Mesothelial cell of epicardium (in vitro differentiated cells): ENCODE data around the gene CLDN14. TPM values are rescaled to one million over a fixed set of nuclear protein-coding genes. Genes with fewer than 3 reads are reported as not detected.

Experiments used
- DNase-seq, 2 experiments: peaks; one replicate each; pipeline ENCODE4 v3.0.0; 2021; ENCODE audit warnings: low spot score in 2 of 2; ENCODE audit not compliant: unreplicated experiment in 2 of 2
- H3K27ac Mint-ChIP-seq: 2 replicates; pipeline ENCODE4 v1.8.0; 2021; ENCODE audit warnings: mixed read lengths
- H3K27me3 Mint-ChIP-seq: 2 replicates; pipeline ENCODE4 v1.8.0; 2021; ENCODE audit warnings: low read depth, mixed read lengths
- H3K36me3 Mint-ChIP-seq: 2 replicates; pipeline ENCODE4 v1.8.0; 2021; ENCODE audit warnings: mixed read lengths
- H3K4me1 Mint-ChIP-seq: 2 replicates; pipeline ENCODE4 v1.8.0; 2021; ENCODE audit warnings: mixed read lengths
- H3K4me3 Mint-ChIP-seq: 2 replicates; pipeline ENCODE4 v1.8.0; 2021; ENCODE audit warnings: mild to moderate bottlenecking, moderate library complexity, mixed read lengths
- H3K9me3 Mint-ChIP-seq: 2 replicates; pipeline ENCODE4 v1.8.0; 2021; ENCODE audit warnings: mixed read lengths
- total RNA-seq: library from RNA; stranded (reverse); gene quantifications from 3 replicates; pipeline ENCODE4 v1.2.1, GENCODE V29; 2021
- TF ChIP-seq, protein P1 (sequence below): fragments of 200-600 bp; sonication (generic); IDR thresholded peaks from one replicate; pipeline ENCODE4 v1.5.0; 2021; ENCODE audit warnings: antibody characterized with exemption; ENCODE audit not compliant: unreplicated experiment

The CLDN14 gene
- total RNA-seq, 1 donor from 2014 or later: not detected

DNA sequence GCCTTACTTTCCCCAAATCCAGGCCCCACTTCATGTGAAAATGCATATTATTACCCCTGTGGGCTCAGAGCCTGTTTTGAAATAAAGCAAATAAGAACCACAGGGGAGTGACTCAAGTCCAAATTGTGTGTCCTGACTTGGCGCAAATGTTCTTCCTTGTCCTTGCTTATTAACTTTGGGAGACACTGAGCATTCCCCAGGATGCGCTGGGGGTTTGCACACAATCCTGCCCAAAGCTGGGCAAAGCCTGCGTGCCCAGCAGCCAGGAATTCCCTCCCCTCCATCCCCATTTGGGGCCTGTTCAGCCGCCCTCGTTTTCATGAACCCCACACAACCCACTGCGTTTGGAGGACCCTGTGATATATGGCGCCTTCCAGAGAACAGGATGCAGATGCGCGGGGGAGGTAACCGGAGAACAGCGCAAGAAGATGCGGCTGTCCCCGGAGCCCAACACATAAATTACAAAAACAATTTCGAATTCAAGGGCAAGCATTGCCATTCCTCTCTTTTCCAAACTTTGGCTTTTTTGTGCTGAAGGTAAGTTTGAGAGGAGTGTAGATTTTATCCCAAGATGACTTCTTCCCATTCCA is 42.4 kb upstream of the CLDN14 start:
- no peak overlapping the region for H3K4me3 Mint-ChIP-seq

DNA sequence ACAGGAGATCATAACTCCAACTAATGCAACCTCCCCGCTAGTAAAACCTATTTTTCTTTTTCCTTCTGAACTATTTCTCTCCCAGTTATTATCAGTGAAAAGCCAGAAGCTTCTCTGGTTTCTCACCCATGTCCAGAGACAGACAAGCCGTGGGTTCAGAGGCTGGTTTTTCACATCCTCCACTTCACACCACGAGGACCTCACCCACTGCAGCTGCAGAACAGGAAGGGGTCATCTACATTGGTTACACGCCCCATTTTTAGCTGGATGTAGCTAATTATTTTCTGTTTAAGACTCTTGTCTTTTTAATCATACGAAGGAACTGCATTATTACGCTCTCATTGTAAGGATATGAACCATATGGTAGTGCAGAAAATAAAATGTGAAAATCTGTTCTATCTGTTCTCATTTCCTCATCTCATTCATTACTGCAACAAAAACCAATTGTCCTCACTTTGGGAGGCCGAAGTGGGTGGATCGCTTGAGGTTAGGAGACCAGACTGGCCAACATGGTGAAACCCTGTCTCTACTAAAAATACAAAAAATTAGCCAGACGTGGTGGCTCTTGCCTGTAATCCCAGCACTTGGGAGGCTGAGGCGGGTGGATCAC is 39.1 kb upstream of the CLDN14 start:
- TF ChIP-seq, protein P1, sequence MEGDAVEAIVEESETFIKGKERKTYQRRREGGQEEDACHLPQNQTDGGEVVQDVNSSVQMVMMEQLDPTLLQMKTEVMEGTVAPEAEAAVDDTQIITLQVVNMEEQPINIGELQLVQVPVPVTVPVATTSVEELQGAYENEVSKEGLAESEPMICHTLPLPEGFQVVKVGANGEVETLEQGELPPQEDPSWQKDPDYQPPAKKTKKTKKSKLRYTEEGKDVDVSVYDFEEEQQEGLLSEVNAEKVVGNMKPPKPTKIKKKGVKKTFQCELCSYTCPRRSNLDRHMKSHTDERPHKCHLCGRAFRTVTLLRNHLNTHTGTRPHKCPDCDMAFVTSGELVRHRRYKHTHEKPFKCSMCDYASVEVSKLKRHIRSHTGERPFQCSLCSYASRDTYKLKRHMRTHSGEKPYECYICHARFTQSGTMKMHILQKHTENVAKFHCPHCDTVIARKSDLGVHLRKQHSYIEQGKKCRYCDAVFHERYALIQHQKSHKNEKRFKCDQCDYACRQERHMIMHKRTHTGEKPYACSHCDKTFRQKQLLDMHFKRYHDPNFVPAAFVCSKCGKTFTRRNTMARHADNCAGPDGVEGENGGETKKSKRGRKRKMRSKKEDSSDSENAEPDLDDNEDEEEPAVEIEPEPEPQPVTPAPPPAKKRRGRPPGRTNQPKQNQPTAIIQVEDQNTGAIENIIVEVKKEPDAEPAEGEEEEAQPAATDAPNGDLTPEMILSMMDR: no peak
- no peak for DNase-seq
- H3K4me1 Mint-ChIP-seq: peaks cover 3% of the 10 kb centered on the region
- no peak overlapping the region for H3K4me3 Mint-ChIP-seq
- no peak overlapping the region for H3K27ac Mint-ChIP-seq
- H3K9me3 Mint-ChIP-seq: peaks cover 11% of the 10 kb centered on the region
- H3K27me3 Mint-ChIP-seq: peaks cover 35% of the 10 kb centered on the region
- H3K36me3 Mint-ChIP-seq: no peaks in the 10 kb centered on the region

More for the DNA sequence above, 42.4 kb upstream of the CLDN14 start:
- no peaks in the 10 kb centered on the region for H3K4me1 Mint-ChIP-seq
- H3K27ac Mint-ChIP-seq: no peak overlapping the region
- no peaks in the 10 kb centered on the region for H3K36me3 Mint-ChIP-seq
- TF ChIP-seq, protein P1: no peak
- H3K9me3 Mint-ChIP-seq: peaks cover 11% of the 10 kb centered on the region
- peaks cover 43% of the 10 kb centered on the region for H3K27me3 Mint-ChIP-seq
- DNase-seq: no peak

DNA sequence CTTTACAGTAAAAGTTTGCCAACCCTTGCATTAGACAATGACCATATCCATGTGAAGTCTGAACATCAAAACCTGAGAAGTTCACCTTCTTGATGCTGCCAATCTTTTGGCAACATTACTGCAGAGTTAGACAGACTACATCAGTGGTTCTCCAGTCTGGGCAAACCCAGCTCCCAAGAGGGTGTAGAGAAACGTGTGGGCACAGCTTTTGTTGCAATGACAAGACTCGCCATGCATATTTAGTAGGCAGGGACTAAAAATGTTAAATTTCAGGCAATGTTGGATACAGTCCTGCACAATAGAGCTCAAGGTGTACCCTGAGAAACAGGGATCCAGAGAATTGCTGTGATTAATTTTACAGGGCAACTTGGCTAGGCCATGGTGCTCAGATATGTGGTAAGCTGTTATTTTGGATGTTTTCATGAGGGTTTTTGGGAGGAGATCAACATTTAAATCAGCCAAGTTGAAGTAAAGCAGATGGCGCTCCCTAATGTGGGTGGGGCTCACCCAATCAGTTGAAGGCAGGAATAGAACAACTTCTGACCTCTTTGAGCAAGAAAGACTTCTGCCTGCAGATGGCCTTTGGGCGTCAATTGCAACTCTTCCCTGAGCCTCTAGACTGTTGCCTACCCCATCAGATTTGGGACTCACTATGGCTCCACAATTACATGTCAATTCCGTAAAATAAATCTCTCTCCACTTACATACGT is 37.6 kb upstream of the CLDN14 start:
- Mint-ChIP-seq H3K36me3 (no peaks in the 10 kb centered on the region), H3K27me3 (peaks cover 33% of the 10 kb centered on the region), H3K27ac (no peak overlapping the region), H3K4me3 (no peak overlapping the region), H3K4me1 (peaks cover 3% of the 10 kb centered on the region), H3K9me3 (peaks cover 11% of the 10 kb centered on the region)
- DNase-seq: no peak
- TF ChIP-seq, protein P1: no peak

GRCh38 chr21:36516281-36516680 is 36.4 kb upstream of the CLDN14 start:
- no peak overlapping the region for H3K4me3 Mint-ChIP-seq

DNA sequence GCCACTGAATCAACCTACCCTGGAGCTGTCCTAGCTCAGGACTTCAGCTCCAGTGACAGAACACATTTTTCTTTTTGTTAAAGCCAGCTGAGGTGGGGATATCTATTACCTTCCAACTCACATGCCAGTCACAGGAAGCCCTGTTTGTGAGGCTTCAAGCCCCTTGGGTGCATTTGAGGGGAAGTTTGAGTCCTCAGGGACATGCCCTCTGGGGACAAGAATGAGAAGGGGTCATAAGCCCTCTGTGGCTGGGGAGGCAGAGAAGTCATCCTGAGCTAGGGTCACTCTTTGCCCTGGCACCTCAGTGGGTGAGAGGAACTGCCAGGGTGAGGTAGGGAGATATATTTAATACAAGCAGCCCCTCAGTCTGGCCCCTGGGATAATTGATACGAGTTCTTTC is 33.5 kb upstream of the CLDN14 start:
- H3K9me3 Mint-ChIP-seq: no peaks in the 10 kb centered on the region
- peaks cover 31% of the 10 kb centered on the region for H3K4me1 Mint-ChIP-seq
- H3K27me3 Mint-ChIP-seq: peaks cover 13% of the 10 kb centered on the region
- no peak overlapping the region for H3K4me3 Mint-ChIP-seq
- no peaks in the 10 kb centered on the region for H3K36me3 Mint-ChIP-seq
- no peak for DNase-seq
- H3K27ac Mint-ChIP-seq: no peak overlapping the region
- TF ChIP-seq, protein P1: no peak

More at GRCh38 chr21:36516281-36516680, 36.4 kb upstream of the CLDN14 start:
- H3K4me1 Mint-ChIP-seq: peaks cover 9% of the 10 kb centered on the region
- peaks cover 11% of the 10 kb centered on the region for H3K9me3 Mint-ChIP-seq
- DNase-seq: no peak
- H3K27ac Mint-ChIP-seq: no peak overlapping the region
- TF ChIP-seq, protein P1: no peak
- no peaks in the 10 kb centered on the region for H3K36me3 Mint-ChIP-seq
- H3K27me3 Mint-ChIP-seq: peaks cover 24% of the 10 kb centered on the region
